HG03196 (cell line): ENCODE results near the gene DACT3.
A peak's percentile ranks its signal among the peaks of the same experiment; 100 is the strongest.

Source experiments
- ATAC-seq: cut with Tn5 transposase; IDR thresholded peaks from one replicate; pipeline ENCODE4 v1.9.1; 2021; ENCODE audit not compliant: unreplicated experiment

The DACT3 gene

DNA sequence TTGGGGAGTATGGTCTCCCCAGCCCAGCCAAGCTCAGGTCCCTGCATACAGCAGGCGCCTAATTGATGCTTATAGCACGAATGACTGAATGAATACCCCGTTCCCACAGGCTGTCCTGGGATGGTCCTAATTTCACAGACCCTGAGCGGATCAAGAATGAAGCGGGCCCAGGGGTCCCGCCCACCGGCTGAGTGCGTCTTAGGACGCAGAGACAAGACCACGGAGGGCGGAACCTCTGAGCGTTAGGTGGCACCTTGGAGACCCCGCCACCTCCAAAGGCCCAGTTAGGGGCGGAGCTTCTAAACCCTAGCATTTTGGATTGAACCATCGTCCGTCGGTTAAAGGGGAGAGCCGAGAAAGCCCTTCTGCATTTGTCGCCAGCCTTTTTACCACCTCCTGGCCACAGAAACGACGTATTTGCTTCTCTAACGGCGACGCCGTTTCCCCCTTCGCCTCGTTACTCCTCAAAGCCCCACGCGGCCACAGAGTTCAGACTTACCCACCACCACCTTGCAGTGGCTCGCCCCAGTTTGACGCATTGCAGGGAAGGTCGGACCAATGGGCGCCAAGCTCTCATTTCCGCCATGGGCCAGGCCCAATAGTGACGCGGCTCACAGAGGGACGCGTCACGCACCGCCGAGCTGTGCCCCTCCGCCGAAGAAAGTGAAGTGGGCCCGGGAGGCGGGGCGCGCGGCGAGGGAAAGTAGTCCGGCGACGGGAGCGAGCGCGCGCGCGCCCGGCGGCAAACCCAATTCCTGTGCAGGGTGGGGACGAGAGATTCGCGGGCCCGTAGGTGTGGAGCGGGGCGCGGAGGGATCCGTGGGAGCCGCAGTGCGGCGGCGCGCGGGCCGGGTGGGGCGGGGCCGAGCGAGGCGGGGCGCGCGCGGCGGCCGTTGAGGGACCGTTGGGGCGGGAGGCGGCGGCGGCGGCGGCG lies 60.3 kb downstream of the DACT3 start:
- peak; percentile 73 for ATAC-seq

DNA sequence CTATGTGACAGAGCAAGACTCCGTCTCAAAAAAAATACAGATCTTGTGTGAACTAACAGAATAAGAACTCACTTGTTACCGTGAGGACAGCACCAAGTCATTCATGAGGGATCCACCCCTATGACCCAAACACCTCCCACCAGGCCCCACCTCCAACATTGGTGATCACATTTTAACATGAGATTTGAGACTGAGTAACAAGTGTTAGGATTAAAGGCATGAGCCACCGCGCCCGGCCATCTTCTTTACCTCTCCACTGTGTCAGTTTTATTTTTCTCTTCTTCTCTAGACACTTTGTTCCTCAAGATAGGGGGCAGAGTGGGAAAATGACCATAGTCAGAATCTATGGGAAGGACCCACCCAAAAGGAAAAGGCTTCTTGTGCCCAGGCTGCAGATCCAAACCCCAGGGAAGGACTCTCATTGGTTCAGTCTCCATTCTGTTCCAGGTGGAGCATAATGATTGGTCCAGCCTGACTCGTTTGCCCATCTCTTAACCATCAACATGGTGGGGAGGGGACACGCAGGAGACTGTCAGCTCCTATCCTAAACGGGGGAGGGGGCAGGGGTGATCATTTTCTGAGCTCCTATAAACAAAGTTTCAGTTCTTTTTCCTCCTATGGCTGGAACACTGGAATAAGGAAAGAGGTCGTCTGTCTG lies 61.1 kb downstream of the DACT3 start:
- ATAC-seq, result no peak

DNA sequence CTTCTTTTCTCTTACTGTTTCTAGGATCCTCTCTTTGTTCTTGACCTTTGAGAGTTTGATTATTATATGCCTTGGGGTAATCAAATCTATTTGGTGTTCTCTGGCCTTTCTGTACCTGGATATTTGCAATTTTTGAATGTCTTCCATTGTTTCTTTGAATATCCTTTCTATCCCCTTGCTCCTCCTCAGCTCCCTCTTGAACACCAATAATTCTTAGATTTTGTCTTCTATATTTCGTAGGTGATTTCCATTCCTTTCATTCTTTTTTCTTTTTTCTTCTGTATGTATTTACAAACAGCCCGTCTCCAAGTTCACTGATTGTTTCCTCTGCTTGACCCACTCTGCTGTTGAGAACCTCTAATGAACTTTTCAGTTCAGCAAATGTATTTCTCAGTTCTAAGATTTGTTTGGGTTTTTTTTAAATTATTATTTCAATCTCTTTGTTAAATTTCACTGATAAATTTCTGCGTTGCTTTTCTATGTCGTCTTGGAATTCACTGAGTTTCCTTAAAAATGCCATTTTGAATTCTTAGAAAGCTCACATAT lies 62.5 kb downstream of the DACT3 start:
- no peak for ATAC-seq
